Measurements from ENCODE around the gene DLG2.
"Not testable (repeated sequence)": the region's sequence is repeated elsewhere in the genome, so short reads cannot be mapped to it uniquely, and the experiment has no call there.

The DLG2 gene

DNA sequence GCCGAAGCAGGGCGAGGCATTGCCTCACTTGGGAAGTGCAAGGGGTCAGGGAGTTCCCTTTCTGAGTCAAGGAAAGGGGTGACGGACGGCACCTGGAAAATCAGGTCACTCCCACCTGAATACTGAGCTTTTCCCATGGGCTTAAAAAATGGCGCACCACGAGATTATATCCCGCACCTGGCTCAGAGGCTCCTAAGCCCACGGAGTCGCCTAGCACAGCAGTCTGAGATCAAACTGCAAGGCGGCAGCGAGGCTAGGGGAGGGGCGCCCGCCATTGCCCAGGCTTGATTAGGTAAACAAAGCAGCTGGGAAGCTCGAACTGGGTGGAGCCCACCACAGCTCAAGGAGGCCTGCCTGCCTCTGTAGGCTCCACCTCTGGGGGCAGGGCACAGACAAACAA is 2039.3 kb downstream of the DLG2 start:
- in situ Hi-C loops (cut with MboI; ENCODE audit: low sequenced_read_pairs) = not testable (repeated sequence)

GRCh38 chr11:83583757-83584366 is 2043.3 kb downstream of the DLG2 start:
- in situ Hi-C loops (cut with MboI; ENCODE audit: low sequenced_read_pairs) = no loop called here

- in situ Hi-C loops (cut with MboI; ENCODE audit: low sequenced_read_pairs) = no loop called here
These were observed 2052.6 kb downstream of the DLG2 start for GRCh38 chr11:83574519-83574918.

DNA sequence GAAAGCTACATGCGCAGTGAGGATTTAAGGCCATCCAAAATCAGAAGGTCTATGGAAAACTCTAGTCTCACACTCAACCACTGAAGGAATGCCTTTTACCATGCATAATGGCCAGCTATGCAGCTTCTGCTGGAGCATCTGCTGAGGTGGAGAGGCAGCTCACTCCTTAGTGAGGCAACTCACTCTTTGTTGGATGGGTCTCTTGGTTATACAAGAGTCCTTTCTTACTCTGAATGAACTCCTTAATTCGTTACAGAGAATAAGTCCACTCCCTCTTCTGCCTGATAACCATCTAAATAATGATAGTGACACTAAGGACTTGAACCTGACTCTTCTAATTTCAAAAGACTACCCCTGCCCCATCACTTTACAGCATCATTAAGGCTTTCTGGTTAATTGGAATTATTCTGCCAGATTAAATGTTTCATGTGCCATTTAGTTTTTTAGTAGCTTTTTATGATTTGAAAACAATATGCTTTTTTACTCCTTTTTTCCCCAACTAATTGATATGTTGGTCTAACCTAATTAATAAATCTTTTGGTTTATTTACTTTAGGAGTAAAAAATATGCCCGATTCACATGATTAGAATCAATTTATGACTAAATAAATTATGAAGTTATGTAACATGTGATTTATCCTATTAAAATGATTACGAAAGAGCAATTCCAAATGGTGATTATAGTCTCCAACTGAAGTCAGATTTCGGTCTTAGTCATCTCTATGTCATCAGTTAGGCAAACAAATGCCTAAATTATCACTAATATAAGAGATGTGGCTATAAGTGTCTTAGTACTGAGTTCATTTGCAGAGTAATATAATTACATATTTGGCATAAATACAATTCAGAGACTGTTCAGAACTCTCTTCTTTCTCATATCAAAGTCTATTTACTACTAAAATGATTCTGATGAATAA is 2054.3 kb downstream of the DLG2 start:
- in situ Hi-C loops (cut with MboI; ENCODE audit: low sequenced_read_pairs) = no loop called here

DNA sequence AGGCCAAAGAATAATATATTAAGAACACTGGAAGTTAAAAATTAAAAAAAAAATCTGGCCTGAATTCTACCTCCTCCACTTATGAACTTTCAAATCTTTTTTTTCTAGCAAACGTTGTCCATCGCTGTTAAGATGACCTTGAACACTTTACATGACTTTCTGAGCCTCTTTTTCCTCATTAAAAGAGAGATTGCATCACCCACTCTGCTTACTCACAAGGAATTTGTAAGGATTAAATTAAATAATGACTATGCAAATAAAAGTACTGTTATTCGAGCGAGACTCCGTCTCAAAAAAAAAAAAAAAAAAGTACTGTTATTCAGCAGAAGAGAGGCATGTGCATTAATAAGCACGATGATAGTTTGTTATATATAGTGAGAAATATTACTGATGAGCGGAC is 2055.8 kb downstream of the DLG2 start:
- in situ Hi-C loops (cut with MboI; ENCODE audit: low sequenced_read_pairs) = no loop called here

DNA sequence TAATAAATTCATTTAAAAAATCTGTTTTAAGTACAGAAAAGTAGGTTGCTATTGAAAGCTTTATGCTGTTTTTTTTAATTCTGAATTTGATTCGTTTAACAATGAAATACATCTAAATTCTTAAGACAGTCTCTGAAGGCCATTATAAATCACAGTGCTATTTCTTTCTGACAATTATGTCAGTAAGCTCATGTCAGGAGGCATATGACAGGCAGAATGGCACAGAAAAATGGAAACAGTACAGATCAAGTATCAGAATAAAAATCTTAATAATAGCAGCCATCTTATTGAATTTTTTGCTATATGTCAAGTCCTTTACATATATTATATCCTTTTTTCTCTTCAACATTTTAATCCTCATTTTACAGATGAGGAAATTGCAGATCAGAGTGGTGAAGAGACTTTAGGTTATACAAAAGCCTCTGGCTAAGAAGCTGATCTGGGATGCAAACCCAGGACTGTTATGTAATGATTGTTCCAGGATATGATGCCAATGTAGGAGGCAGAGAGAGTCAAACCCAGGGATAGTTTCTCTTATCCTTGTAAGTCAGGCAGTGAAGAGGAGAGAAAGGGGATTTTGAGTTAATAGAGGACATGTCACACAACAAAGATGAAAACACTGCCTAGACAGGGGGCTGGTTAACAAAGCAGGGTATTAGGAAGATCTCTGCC is 2057.9 kb downstream of the DLG2 start:
- in situ Hi-C loops (cut with MboI; ENCODE audit: low sequenced_read_pairs) = no loop called here

DNA sequence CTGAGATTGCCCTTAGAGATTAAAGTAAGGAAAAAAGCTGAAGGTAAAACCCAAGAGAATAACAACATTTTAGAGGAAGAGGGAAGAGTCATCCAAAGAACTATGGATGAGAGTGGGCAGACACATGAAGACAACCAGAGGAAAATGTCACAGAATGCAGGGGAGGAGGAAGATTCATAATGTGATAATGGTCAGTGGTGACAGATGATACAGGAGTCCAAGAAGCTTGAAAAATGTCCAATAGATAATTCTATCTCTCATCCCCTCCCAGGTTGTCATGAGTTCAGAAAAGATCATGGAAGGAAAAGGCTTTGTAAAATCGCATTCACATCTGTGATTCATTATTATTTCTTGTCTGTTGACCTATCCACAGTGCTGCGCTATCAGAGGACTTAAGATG is 2058.6 kb downstream of the DLG2 start:
- in situ Hi-C loops (cut with MboI; ENCODE audit: low sequenced_read_pairs) = no loop called here

DNA sequence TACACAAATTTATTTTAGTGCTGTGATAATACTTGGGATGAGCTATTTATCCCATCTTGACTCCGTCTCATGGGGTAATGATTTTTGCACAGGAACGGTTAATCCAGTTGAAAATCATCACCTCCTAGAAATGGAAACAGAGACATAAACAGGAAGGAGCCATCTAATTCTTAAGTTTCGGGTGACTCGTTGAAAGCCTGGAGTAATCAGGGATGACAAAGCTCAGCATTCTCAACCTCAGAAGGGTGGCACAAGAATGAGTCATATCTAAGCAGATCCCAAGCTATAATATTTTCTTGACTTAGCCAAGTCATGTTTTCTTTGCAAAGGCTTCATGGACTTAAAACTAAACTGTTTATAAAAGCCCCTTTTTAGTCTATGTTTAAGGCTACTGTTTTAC is 2060.2 kb downstream of the DLG2 start:
- in situ Hi-C loops (cut with MboI; ENCODE audit: low sequenced_read_pairs) = no loop called here

- in situ Hi-C loops (cut with MboI; ENCODE audit: low sequenced_read_pairs) = no loop called here
These were observed 2062.3 kb downstream of the DLG2 start for GRCh38 chr11:83564870-83565269.

GRCh38 chr11:83558281-83558680 is 2068.9 kb downstream of the DLG2 start:
- in situ Hi-C loops (cut with MboI; ENCODE audit: low sequenced_read_pairs) = no loop called here

DNA sequence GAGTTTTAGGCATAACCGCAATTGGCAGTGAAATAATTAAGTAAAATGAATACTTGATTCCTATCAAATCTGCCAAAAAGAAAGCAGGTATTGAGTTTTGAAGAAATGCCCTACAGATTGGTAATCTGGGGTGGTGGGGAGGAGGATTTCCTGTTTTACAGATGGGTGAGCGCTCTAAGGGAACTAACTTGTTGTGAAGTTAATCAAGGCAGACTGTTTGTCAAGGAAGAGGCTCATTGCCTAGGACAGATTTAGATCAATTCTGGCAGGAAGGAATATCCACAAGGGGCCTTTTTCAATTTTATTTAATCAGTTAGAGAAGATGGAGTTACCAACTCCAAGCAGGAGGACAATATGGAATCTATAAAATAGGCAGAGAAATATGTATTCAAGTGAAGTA is 2069.5 kb downstream of the DLG2 start:
- in situ Hi-C loops (cut with MboI; ENCODE audit: low sequenced_read_pairs) = no loop called here

- in situ Hi-C loops (cut with MboI; ENCODE audit: low sequenced_read_pairs) = no loop called here
These were observed 2072.3 kb downstream of the DLG2 start for GRCh38 chr11:83554876-83555275.

DNA sequence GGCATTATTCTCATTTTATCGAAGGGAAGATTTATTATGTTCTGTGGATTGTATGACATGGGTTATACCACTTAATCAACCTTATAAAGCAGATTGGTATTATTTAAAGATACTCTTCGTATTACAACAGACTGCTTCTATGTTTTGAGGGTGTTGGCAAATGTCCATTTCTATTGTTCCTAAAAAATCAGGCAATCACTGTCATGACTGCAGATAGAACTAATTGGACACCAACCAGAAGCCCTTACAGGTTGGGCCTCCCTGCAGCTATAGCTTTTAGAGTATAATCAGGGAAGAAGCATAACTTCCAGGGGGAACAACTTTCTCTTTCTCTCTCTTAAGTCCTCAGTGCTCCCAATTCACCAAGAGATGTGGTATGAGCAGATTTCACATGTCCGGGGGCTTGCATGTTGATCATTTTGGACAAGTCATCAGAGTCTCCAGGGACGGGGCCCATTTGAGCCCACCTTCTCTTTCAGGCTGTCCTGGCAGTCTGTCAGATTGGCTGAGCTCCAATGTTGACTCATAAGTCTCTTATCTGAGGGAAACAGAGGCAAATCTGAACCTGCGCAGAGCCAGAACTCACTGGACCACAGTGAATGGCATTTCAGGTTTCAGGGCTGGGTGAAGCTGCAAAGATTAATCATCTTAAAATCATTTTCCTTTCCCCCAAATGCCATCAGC is 2077.0 kb downstream of the DLG2 start:
- in situ Hi-C loops (cut with MboI; ENCODE audit: low sequenced_read_pairs) = no loop called here

DNA sequence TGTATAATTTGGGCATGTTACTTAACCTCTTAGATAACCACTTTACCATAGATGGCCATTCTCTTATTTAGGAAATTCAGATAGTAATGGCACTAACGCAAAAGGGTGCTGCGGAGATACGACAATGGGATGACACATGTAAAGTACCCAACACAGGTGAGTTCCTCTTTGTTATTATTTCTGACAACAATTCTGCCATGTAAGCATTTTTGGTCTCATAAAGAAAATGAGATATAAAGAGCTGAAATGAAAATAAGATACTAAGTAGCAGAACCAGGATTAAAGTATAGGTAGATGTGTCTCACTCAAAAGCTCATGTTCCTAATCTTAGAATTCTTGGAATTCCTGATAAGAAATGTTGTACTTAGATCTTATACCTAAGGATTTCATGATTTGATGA is 2080.8 kb downstream of the DLG2 start:
- in situ Hi-C loops (cut with MboI; ENCODE audit: low sequenced_read_pairs) = no loop called here

DNA sequence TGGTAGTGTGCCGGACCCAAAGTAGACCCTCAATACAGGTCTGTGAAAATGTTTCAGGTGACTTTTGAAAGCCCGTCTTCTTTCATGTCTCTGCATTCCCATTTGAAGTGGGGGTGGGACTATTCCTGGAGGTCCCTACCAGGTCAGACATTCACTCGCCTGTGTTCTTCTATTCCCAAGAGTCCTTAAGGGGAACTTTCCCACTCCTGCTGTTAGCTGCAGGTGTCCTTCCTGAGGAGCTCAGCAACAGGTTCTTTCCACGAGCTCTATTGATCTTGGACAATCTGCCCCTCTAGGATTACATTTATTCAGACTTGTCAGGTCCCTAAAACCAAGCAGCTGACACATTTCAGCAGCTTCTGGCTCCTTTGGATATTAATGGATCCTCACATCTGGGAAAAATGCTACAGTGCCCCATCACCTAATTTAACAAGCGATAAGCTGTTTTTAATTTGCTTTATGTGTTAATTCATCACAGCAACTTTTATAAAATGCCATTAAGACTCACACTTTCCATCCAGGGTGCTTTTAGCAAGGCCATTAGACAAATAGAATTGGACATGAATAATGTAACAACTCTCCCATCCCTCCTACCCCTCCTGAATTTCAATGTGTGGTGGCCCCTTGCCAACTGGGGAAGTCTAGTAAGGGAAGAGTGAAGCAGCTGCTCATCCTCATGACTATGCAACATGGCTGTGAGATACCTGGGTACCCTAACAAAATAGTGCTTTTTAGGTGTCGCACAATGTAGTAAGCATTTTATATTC is 2081.5 kb downstream of the DLG2 start:
- in situ Hi-C loops (cut with MboI; ENCODE audit: low sequenced_read_pairs) = no loop called here

DNA sequence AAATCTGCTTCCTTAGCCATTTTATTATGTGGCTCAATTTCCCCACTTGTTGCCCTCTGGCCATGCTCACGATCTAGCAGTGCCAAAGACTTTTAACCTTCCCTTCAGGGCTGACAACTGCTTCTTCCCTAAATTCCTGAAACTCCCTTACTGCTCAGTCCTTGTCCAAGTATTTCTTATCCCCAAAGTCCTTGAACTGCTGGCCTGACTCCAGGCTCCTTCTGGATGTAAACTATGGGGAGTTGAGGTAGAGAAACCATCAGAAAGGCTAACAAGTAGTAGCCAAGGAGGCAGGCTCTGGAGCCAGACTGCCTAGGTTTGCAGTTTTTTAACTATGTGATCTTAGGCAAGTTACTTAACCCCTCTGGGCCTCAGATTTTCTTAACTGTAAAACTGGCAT is 2082.3 kb downstream of the DLG2 start:
- in situ Hi-C loops (cut with MboI; ENCODE audit: low sequenced_read_pairs) = no loop called here

DNA sequence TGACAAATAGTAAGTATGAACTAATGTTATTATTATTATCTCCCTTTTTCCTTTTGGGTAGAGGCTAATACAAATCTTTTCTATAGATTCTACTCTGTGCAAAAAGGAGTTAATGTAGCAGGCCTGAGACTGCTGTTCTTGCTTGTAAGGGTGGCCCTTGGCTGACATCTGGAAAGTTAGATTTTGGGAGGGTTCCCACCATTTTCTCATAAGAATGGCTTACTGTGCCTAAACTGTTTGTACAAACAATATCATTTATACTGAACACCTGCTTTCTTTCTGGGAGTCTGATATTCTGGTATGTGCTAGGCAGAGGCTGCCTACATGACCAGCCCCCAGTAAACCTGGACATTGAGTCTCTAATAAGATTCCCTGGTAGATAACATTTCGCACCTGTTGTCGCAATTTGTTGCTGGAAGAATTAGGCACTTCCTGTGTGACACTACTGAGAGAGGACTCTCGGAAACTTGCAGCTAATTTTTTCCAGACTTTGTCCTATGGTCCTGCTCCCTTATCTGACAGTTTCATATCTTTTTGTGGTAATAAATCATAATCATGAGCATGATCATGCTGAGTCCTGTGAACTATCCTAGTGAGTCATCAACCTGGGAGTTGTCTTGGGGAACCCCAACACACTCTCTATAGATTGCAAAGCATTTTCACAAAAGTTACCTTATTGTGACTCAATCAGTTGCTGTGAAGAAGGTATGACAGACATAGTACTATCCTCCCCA is 2083.3 kb downstream of the DLG2 start:
- in situ Hi-C loops (cut with MboI; ENCODE audit: low sequenced_read_pairs) = no loop called here

DNA sequence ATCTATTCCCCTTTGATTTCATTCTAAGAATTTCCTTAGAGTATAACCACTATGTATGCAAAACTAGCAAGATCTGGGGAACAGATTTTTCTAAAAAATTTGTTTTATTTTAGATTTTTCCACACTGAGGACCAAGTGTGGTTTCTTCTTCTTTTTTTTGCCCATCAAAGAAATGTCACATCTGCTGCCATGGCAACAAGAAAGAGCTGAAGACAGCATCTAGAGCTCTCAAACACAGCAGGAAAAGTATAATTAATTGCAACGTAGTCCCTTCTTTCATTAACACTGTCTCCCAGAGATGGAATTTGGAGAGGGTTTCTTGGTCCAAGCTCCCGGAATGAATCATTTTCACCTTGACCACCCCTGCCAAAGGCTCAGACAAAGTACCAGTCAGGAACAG is 2084.3 kb downstream of the DLG2 start:
- in situ Hi-C loops (cut with MboI; ENCODE audit: low sequenced_read_pairs) = no loop called here

DNA sequence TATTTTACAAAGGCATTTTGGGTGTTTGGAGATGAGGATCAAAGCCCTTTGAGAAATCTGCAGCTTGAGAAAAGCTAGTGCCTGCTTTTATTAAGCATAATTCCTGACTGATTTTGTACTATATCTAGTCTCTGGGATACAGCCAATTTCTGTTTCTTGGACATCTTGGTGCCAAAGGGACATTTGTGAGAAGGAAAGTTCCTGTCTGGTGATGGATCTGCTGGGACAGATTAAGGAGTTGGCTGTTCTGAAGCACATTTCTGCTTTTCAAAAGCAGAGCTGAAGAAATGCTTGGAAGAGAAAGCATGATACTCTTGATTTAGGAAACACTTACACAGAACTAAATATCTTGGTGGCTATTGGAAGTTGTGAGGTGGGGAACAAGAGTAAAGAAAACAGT is 2086.4 kb downstream of the DLG2 start:
- in situ Hi-C loops (cut with MboI; ENCODE audit: low sequenced_read_pairs) = no loop called here

DNA sequence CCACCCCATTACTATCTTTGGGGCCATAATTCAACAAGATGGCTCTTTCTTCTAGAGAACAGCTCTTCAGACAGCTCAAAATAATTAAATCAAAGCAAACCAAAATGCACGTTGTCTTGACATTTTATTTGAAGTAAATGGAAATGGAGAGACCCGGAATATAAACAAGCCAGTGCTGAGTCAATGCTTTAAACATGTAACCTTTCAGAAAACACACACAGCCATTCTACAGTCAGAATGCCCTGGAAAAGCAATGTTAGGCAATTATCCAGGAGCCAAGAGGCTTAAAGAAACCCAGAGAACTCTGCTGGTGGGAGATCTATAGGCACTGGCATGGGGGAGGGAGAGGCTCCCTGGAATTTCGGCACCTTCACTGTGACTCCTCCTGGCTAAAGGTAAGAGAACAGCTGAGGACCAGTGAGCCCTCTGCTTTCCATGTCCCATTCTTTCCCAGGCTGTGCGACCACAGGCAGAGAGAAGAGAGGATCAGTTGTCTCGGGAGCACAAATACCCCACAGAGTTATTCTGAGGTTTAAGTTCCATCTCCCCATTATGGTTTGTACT is 2086.9 kb downstream of the DLG2 start:
- in situ Hi-C loops (cut with MboI; ENCODE audit: low sequenced_read_pairs) = no loop called here

Measured in HL-60/S4 treated with phorbol 12-myristate 13-acetate at 8.2 ng/mL for 4 days and 3 days (cell line).